ENCODE data around the gene TYW5.

GRCh38 chr2:199943373-199943772, 11.9 kb downstream of the TYW5 start:
- TF ChIP-seq, protein P1, sequence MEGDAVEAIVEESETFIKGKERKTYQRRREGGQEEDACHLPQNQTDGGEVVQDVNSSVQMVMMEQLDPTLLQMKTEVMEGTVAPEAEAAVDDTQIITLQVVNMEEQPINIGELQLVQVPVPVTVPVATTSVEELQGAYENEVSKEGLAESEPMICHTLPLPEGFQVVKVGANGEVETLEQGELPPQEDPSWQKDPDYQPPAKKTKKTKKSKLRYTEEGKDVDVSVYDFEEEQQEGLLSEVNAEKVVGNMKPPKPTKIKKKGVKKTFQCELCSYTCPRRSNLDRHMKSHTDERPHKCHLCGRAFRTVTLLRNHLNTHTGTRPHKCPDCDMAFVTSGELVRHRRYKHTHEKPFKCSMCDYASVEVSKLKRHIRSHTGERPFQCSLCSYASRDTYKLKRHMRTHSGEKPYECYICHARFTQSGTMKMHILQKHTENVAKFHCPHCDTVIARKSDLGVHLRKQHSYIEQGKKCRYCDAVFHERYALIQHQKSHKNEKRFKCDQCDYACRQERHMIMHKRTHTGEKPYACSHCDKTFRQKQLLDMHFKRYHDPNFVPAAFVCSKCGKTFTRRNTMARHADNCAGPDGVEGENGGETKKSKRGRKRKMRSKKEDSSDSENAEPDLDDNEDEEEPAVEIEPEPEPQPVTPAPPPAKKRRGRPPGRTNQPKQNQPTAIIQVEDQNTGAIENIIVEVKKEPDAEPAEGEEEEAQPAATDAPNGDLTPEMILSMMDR (IDR thresholded peaks at IDR 0.05): no peak
- TF ChIP-seq POLR2A (IDR thresholded peaks at IDR 0.05): no peak

Measured in esophagus squamous epithelium (tissue), 4 donors.